Heart right ventricle (tissue), 16 donors: Measurements from ENCODE around the gene HEATR3. TPM values are rescaled to one million over a fixed set of nuclear protein-coding genes. Genes with fewer than 3 reads are reported as not detected.

ENCODE experiments used
- ATAC-seq, 8 donors: fragments of 200-7000 bp; cut with Tn5 transposase; one replicate each; pipeline ENCODE4 v1.9.1; 2020; ENCODE audit warnings: mild to moderate bottlenecking in 8 of 8, moderate library complexity in 8 of 8, moderate number of reproducible peaks in 1 of 8
- DNase-seq, 2 donors: peaks; one replicate each; pipeline ENCODE4 v3.0.0-alpha.2; 2020
- H3K27ac ChIP-seq, 10 donors: fragments of 200-600 bp; sonication (generic) in 2 of 10; one replicate each; pipeline versions ENCODE4 v1.5.0 to v1.8.0; 2020 to 2022; ENCODE audit warnings: mild to moderate bottlenecking in 3 of 10
- H3K27me3 ChIP-seq, 7 donors: fragments of 200-600 bp; one replicate each; pipeline ENCODE4 v1.8.0; 2021 to 2022; ENCODE audit warnings: mild to moderate bottlenecking in 2 of 7
- H3K36me3 ChIP-seq, 9 donors: fragments of 200-600 bp; sonication (generic) in 1 of 9; one replicate each; pipeline versions ENCODE4 v1.5.0 to v1.8.0; 2020 to 2022; ENCODE audit warnings: mild to moderate bottlenecking in 2 of 9
- H3K4me1 ChIP-seq, 9 donors: fragments of 200-600 bp; sonication (generic) in 1 of 9; one replicate each; pipeline versions ENCODE4 v1.5.0 to v1.8.0; 2020 to 2022; ENCODE audit warnings: mild to moderate bottlenecking in 4 of 9
- H3K4me3 ChIP-seq, 10 donors: fragments of 200-600 bp; sonication (generic) in 2 of 10; one replicate each; pipeline versions ENCODE4 v1.5.0 to v1.8.0; 2020 to 2022; ENCODE audit warnings: mild to moderate bottlenecking in 7 of 10, moderate library complexity in 2 of 10
- H3K9me3 ChIP-seq, 11 donors: fragments of 200-600 bp in 10 of 11; sonication (generic) in 2 of 11; one replicate each; pipeline versions ENCODE4 v1.5.0 to v1.8.0; 2013 to 2022; ENCODE audit warnings: mild to moderate bottlenecking in 2 of 11, control low read depth in 1 of 11, moderate library complexity in 1 of 11
- CTCF ChIP-seq, 9 donors: fragments of 200-600 bp; sonication (generic) in 2 of 9; IDR thresholded peaks; one replicate each; pipeline versions ENCODE4 v1.5.0 to v1.8.0; 2021 to 2022; ENCODE audit warnings: antibody characterized with exemption in 9 of 9, mild to moderate bottlenecking in 5 of 9, moderate library complexity in 1 of 9
- WGBS, 2 donors: extraction: QIAGEN DNeasy Blood & Tissue Kit; methylation state at CpG; one replicate each; pipeline ENCODE4 v1.1.7; 2013; ENCODE audit warnings: inconsistent platforms in 1 of 2; 5-methylcytosine and 5-hydroxymethylcytosine counted together
- intact Hi-C, 10 donors: fragments of 100-400 bp; cut with DNase I; formaldehyde crosslinking; loops; one replicate each; pipeline versions ENCODE4 v1.11.1 to v1.14.2; 2022
- polyA plus RNA-seq, 2 donors: library from polyadenylated mRNA; stranded (reverse); fragments of 200-250 nt; gene quantifications; one replicate each; pipeline ENCODE4 v1.2.3, GENCODE V29; 2013
- total RNA-seq, 10 donors: library from RNA; stranded (reverse); fragmentation: NEBNext Ultra II Directional in 3 of 10; extraction: Animal tissue kit (Norgen Biotek cat#: 25700) in 3 of 10; gene quantifications; one replicate each; pipeline versions ENCODE4 v1.2.1 to v1.2.4, GENCODE V29; 2021 to 2023
- donor health status: Arrhythmogenic right ventricular cardiomyopathy.
- donor health status: ischemic (EF 13 %, LVEDD 7.1; RV severe dilation, severe dysfunction).
- donor health status: healthy with polysubstance abuse.
- donor health status: DM: no; HTN: yes; CAD: no.
- donor health status: DM: no; HTN: no; CAD: no.
- donor health status: ischemic (EF 25% LVEDD 6.9; RV normal size, moderate dysfunction).
- donor health status: ischemic (EF 25% LVEDD 5.7; RV mildly dilated, moderate dysfunction).
- donor health status: healthy.
- donor health status: DM: yes; HTN: yes; CAD: no.
- donor health status: Ischemic cardiomyopathy.
- donor health status: ischemic (EF 35%, LVEDD 5.7; RV mildly dilated, moderate dysfunction).
- donor health status: nonischemic (EF 11% LVEDD 7.7; RV severe dilation, severe dysfunction).
- donor health status: DM: yes; HTN: yes; CAD: no.
- donor health status: PGD.
- donor health status: ischemic (EF 29% LVEDD 5.4; RV normal size, mild dysfunction).
- donor health status: nonischemic (EF 23%, LVEDD 6.1; RV moderate dilation, normal function).

Gene HEATR3
- total and polyA plus RNA-seq, 12 donors, result 3.8 to 15.8 (median 10.3) TPM

- H3K36me3 ChIP-seq, result no peaks in the 10 kb centered on the region
- no peaks in the 10 kb centered on the region for H3K9me3 ChIP-seq
- DNase-seq, result no peak
- intact Hi-C loops, result no loop called here
- H3K4me1 ChIP-seq, result no peaks in the 10 kb centered on the region
- WGBS, 2 donors, result 75 to 78% methylated on average over 8 of the region's 8 CpGs
- no peak overlapping the region for H3K4me3 ChIP-seq
- no peak for ATAC-seq
- no peak overlapping the region for H3K27ac ChIP-seq
- H3K27me3 ChIP-seq, result no peaks in the 10 kb centered on the region
- TF ChIP-seq CTCF (IDR thresholded peaks at IDR 0.05), result no peak
Observed at GRCh38 chr16:50114357-50115129, 48.8 kb downstream of the HEATR3 start.

- no peak for DNase-seq
- Histone ChIP-seq H3K4me1 (no peaks in the 10 kb centered on the region), H3K4me3 (no peak overlapping the region), H3K27me3 (no peaks in the 10 kb centered on the region), H3K27ac (no peak overlapping the region), H3K36me3 (no peaks in the 10 kb centered on the region), H3K9me3 (peaks cover 0 to 5% (median 0%) of the 10 kb centered on the region in 11 donors)
- no peak for ATAC-seq
- intact Hi-C loops, result no loop called here
- TF ChIP-seq CTCF (IDR thresholded peaks at IDR 0.05), result no peak
Observed at GRCh38 chr16:50120711-50121110, 54.9 kb downstream of the HEATR3 start.

GRCh38 chr16:50121278-50121677 is 55.5 kb downstream of the HEATR3 start:
- ATAC-seq, result no peak
- intact Hi-C loops, result no loop called here
- H3K36me3 ChIP-seq, result no peaks in the 10 kb centered on the region
- H3K4me3 ChIP-seq, result no peak overlapping the region
- 66 to 69% methylated on average over 4 of the region's 4 CpGs for WGBS, 2 donors
- no peaks in the 10 kb centered on the region for H3K27me3 ChIP-seq
- H3K27ac ChIP-seq, result no peak overlapping the region
- peaks cover 0 to 5% (median 0%) of the 10 kb centered on the region in 11 donors for H3K9me3 ChIP-seq
- no peak for TF ChIP-seq CTCF (IDR thresholded peaks at IDR 0.05)
- H3K4me1 ChIP-seq, result no peaks in the 10 kb centered on the region
- no peak for DNase-seq

- ATAC-seq (no peak), DNase-seq (no peak)
- Histone ChIP-seq H3K27ac (no peak overlapping the region), H3K4me1 (no peaks in the 10 kb centered on the region), H3K9me3 (peaks cover 0 to 5% (median 0%) of the 10 kb centered on the region in 11 donors), H3K36me3 (no peaks in the 10 kb centered on the region), H3K27me3 (no peaks in the 10 kb centered on the region), H3K4me3 (no peak overlapping the region)
- no peak for TF ChIP-seq CTCF (IDR thresholded peaks at IDR 0.05)
- intact Hi-C loops, result no loop called here
- 70 to 71% methylated on average over 14 of the region's 14 CpGs for WGBS, 2 donors
Observed at GRCh38 chr16:50121721-50122445, 56.1 kb downstream of the HEATR3 start.
